Measurements from ENCODE around the gene ZNF574.
A peak's percentile ranks its signal among the peaks of the same experiment; 100 is the strongest.

ZNF574 gene

DNA sequence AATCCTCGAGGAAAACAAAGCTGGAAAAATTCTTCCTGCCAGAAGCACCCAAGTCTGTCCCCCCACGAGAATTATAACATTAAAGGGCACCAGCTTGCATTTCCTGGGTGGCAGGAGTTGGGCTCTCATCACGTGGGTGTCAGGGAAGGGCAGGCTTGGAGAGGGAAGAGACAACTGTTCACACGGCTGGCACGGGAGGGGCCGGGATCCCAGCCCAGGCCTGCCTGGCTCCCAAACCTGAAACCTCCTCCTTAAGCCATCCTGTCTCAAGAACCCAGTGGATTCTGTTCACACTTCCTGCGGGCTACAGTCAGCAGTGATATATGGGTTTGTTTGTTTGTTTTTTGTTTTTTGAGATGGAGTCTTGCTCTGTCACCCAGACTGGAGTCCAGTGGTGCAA is 18.1 kb upstream of the ZNF574 start:
- DNase-seq: no peak

DNA sequence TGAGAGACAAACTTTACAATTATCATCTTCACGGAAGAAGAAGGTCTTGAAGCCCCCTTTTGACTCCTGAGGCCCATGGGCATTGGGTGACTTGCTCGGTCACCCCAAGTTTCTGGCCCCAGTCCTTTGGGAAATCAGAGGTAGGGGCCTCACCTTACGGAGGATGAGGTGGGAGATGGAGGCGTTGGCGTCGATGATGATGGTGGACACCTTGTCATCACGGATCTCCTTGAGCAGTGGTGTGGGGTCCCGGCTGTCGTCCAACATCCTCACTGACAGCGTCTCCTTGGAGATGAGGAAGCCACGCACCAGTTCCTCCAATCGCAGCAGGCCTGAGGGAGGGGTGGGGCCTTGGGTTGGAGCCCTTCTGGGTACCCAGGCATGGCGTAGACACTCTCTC is 16.8 kb upstream of the ZNF574 start:
- no peak for DNase-seq

DNA sequence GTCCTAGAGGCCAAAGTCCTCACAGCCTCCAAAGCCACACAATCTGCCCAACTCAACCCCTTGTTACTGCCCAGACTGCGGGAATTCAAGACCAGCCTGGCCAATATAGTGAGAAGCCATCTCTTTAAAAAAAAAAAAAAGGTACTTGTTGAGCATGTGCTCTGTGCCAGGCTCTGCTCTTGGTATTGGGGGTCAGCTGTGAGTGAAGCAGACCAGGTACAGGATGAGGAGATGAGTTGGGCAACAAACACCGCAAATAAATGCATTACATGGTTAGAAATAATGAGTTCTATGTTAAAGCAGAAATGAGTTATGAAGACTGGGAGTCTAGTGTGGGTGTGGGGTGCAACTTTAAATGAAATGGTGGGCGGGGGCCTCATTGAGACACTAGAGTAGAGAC is 15.8 kb upstream of the ZNF574 start:
- DNase-seq: no peak

DNA sequence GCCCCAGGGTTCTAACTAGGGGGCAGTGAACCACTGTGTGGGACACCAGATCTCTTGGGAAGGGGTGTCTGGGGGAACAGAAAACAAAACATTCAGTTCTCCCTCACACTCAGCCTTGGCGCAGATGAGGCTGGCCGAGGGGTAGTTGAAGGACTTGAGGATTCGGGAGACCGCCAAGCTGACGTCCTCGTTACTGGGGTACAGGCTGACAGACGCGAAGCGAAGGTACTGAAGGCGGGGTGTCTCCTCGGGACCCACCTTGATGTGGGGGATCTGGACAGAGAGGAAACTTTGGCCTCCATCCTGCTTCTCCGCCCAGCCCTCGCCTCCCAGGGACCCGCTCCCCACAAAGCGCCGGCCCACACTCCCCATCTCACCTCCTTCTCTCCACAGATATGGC is 13.6 kb upstream of the ZNF574 start:
- no peak for DNase-seq

DNA sequence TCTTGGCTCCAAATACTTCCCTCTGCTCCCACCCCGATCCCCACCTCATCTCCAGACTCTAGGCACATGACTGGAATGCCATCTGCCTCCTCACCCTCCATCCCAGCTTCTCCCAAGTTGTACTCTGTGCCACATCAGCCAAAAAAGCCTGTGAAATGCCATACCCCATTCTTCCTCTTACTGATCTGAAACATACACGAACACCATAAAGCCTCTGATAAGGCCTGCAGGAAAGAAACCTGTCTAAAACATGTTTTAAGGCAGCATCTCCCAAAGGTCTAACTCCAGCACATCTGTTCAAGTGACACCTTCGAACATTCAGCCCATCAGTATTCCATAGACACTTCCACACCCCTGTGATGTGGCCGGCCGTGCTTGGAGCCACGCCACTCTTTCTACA is 11.5 kb upstream of the ZNF574 start:
- DNase-seq: no peak

DNA sequence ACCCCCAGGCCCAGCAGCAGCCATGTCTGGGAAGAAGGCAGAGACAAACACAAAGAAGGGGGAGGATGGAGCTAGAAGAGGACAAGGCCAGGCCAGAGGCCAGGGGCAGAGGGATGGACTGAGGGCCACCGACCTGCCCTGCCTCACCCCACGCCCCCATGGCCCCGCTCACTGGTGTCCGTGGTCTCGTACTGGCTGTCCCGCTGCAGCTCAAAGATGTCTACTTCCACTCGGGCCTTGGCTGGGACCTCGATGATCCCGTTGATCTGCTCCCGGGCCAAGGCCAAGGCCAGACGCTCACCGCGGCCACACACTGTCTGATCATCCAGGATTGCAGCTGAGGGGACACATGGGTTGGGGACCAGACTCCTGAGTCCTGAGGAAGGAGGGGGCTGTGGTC is 10.9 kb upstream of the ZNF574 start:
- DNase-seq: no peak

DNA sequence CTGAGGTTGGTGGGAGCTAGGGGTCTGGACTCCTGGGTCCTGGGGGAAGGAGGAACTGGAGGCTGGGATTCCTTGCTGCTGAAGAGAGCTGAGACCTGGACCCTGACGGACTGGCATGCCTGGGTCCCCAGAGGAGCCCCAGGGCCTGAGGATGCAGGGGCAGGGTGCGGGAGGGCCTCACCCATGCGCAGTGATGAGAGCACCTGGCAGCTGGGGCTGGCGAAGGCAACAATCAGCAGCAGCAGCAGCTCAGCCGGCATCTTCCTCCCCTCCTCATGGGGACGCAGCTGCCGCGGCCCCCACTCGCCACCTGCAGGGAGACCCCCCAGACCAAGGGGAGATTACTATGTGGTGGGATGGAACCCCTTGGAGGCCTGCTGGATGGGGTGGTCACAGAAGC is 10.5 kb upstream of the ZNF574 start:
- no peak for DNase-seq

DNA sequence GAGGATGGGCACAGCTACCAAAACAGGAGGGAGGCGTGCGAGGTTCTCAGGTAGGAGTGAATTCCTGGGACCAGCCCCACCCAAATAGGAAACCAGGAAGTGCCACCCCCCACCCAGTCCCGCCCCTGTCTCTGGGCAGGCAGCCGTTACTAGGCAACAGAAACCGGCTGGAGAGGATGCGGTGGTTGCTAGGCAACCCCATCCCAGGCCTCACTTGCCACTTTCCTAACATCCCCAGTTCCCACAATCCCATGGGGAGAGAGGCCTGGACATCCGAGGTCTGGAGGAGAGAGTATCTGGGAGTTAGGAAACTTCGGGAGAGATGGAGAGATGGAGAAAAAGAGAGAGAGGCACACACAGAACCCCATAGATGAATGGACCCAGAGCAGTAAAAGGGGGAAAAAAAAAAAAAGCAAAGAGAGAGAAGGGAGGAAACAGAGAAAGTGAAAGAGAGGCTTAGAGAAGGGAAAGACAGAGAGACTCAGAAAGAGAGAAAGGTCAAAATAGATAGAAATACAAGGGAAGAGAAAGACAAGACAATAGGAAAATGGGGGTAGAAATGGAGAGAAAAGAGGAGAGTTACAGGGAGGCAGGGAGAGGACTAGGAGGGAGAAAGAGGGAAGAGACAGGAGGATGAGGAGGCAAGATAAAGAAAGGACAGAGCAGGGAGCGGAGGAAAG is 9.8 kb upstream of the ZNF574 start:
- no peak for DNase-seq

DNA sequence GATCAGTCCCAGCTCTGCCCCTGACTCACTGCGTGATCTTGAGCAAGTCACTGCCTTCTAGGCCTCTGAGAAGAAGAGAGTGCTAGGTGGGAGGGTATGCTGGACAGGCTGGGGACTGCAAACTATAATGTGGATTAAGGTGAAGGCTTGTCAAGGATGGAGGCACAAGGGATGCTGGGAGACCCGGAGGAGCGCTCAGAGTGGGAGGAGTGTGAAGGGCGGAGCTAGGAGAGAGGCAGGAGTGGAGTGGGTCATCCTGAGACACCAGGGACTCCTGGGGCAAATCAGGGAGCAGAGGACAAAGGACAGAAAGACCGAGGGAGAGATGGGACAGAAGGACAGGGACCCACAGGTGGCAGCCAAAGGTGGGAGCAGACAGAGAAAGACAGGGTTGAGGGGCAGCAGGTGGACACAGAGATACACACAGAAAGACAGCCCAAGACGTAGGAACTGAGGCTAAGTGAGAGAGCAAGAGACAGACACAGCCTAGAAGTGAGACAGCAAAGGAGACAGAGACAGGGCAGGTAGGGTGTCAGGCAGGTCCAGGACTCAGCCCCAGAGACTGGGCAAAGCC is 8.6 kb upstream of the ZNF574 start:
- DNase-seq: no peak

DNA sequence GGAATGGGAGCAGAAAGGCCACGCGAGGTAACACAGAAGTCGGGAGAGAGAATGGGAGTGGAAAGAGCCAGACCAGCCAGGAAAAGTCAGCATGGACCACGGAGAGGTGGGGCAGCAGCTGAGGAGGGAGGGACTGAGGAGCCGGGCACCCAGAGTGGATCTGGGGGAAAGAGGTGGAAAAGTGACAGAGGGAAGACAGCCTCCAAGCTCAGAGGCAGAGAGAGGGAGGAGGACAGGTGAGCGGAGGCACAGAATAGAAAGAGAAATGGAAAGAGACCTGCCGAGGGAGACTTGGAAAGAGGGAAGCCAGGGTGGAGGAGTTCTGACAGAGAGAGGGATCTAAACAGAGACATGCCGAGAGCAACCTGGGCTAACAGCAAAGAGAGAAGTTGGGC is 7.6 kb upstream of the ZNF574 start:
- DNase-seq: no peak

DNA sequence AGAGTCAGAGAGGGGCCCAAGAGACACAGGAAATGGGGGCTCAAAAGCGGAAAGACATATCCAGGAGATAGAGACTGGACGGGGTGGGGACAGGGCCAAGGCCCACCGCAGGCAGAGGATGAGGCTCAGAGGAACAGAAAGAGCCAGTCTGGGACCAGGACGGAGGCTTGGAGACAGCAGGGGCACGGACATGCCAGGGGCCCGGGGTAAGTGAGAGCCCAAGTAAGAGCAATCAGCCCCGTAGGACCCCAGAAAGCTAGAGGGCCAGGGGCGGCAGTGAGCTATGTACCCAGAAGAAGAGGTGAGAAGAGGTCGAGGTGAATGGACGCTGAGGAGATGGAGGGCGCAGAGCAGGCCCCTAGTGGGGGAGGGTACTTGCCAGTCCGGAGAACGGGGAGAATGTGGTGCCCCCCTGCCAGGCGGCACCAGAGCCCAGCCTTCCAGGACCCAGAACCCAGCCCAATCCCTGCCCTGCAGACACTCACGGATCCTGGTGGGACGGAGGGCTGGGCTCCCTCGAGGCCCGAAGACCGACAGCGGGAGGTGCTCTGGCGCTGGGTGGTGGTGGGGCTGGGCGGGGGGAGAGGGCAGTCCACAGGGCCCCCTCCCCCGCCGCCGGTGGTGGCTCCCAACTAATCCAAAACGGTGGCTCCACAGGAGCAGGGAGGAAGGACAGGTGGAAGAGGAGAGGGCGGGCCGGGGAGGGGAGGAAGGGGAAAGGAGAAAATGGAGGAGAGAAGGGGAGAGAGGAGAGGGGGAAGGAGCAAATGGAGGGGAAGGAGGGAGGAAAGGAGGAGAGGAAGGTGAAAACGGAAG is 7.0 kb upstream of the ZNF574 start:
- no peak for DNase-seq

DNA sequence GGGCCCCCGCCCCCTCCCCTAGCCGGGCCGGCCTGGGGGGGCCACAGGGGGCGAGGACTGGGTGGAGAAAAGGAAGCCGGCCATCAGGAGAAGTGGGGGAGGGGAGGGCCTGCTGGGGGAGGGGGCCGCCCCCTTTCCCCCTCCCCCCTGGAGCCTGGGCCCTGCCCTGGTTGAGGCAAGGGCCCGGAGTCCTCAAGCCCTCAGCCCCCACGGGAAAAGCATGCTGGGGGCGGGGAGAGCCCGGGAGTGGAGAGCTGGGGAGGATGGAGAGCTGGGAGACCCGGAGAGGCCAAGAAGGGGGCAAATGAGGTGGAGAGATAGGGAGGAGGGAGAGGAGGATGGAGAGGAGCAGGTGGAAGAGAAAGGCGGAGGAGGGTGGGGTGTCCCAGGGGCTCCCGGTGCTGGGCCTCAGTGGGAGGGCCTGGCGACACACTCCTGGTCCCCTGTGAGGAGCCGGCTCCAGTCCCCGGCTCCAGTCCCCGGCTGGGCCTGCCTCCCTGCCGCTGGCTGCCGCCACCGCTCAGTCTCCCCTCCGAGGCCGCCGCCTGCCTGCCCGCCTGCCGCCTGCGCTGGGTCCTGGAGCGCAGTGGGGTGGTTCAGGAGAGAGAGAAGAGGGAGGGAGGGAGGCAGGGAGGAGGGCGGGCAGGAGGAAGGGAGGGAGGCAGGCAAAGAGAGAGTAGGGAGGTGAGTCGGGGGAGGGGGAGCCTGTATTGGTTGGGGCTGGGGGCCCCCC is 6.2 kb upstream of the ZNF574 start, which contains the start of gene GRIK5:
Gene GRIK5, minus strand, starts transcription at position 588 of the 733 bp plus-strand sequence. CDS start 4,436 bp downstream, outside the sequence.
- DNase-seq: no peak

DNA sequence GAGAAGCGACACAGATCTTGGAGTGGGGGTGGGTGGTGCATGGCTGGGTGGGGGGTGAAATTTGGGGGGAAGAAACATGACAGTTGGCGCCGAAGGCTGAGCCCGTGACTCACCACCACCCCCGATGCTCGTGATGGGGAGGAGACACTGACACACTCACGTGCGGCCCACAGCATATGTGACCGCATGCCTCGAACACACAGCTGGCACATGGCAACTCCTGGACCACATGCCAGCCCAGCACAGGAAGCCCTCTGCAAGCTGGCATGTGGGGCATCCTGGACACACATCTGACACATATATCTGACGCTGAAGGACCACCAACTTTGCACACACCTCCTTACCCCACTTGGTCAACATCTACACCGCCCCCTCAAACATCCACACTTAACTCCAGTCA is 4.7 kb upstream of the ZNF574 start:
- DNase-seq: no peak

DNA sequence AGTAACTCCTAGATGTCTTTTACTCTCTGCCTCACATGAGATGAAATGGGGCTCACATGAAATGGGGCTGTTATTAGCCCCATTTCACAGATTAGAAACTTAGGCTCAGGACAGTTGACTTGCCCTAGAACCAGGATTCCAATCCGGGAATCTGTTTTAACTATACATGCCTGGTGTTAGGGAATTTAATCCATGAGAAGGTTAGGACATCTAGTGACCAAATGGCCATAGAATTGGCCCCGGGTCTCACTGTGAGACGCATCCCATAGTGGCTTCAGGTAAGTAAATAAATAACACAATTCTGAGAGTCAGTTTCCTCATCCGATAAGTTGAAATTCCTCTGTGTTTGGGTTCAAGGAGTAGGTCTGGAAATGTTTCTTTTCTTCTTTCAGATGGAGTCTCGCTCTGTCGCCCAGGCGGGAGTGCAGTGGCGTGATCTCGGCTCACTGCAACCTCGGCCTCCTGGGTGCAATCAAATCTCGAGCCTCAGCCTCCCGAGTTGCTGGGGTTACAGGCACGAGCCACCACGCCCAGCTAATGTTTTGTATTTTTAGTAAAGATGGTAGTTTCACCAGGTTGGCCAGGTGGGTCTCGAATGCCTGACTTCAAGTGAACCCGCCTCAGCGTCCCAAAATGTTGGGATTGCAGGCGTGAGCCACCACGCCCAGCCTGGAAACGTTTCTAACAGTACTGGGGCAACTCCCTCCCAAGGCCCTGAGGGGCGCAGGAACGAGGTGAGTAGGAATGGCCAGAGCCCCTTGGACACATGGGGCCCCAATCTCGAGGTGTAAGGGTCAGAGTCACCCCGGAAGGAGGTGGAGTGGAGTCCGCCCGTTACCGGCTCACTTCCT is 1.2 kb upstream of the ZNF574 start:
- DNase-seq: peak; percentile 67

DNA sequence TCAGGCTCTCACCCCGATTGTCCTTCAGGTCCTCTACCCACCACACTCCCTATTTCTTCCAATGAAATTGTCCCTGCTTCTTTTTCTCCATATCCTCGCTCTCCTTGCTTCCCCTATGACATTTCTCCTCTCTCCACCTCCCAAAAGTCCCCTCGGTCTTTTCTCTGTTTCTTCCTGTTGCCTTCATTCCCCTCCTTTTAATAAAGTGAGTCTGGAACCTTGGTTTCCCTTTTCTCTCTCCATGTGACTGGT is 676 bp upstream of the ZNF574 start:
- DNase-seq: no peak

DNA sequence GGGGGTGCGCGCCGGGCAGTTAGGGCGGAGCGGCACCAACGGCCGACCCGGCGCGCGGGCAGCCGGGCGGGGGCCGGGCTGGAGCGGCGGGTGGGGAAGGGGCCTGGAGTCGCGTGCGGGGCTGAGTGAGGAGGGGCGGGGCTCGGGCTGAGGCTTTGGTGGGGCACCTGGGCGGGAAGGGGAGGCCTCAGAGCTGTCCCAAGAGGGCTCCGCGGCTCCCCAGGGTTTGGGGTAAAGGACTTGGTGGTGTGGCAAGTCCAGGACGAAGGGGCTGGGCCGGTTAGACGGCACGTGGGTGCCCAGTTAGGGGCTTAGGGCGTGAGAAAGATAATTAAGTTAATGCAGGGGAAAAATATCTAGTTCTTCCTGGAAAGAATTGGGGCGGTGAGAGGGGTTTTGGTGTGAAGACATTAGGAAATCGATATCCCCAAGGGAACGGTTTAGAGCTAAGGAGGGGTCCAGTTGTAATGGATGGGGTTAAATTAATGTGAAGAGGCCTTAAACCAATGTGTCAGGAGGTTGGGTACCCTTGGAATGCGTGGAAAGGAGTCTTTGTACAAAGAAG is 496 bp downstream of the ZNF574 start:
- DNase-seq: peak; percentile 74

DNA sequence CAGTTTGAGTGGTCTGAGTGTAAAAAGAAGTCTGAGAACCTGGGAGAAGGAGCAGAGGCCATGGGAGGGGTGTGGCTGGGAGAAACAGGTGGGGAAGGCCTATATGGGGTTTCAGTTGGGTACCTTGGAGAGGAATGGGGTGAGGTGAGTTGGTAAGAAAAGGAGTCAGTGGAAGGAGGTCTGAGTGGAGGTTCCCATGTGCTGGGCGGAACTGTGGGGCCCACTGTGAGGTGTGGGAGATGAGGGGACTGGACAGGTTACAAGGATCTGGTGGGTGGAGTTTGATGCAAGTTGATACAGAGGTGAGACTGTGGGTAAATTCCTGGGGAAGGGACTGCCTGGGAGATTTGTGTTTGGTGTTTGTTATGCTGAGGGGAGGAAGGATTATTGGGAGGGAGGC is 2.1 kb downstream of the ZNF574 start:
- DNase-seq: no peak

DNA sequence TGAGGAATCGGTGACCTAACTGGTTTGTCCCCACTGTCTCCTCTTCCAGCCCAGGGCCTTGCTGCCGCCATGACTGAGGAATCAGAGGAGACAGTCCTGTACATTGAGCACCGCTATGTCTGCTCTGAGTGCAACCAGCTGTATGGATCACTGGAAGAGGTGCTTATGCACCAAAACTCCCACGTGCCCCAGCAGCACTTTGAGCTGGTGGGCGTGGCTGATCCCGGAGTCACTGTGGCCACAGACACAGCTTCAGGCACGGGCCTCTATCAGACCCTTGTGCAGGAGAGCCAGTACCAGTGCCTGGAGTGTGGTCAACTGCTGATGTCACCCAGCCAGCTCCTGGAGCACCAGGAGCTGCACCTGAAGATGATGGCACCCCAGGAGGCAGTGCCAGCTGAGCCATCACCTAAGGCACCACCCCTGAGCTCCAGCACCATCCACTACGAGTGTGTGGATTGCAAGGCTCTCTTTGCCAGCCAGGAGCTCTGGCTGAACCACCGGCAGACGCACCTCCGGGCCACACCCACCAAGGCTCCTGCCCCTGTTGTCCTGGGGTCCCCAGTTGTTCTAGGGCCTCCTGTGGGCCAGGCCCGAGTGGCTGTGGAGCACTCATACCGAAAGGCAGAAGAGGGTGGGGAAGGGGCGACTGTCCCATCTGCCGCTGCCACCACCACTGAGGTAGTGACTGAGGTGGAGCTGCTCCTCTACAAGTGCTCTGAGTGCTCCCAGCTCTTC is 2.7 kb downstream of the ZNF574 start:
- DNase-seq: no peak

DNA sequence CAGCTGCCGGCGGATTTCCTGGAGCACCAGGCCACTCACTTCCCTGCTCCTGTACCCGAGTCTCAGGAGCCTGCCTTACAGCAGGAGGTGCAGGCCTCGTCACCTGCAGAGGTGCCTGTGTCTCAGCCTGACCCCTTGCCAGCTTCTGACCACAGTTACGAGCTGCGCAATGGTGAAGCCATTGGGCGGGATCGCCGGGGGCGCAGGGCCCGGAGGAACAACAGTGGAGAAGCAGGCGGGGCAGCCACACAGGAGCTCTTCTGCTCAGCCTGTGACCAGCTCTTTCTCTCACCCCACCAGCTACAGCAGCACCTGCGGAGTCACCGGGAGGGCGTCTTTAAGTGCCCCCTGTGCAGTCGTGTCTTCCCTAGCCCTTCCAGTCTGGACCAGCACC is 3.3 kb downstream of the ZNF574 start:
- no peak for DNase-seq

DNA sequence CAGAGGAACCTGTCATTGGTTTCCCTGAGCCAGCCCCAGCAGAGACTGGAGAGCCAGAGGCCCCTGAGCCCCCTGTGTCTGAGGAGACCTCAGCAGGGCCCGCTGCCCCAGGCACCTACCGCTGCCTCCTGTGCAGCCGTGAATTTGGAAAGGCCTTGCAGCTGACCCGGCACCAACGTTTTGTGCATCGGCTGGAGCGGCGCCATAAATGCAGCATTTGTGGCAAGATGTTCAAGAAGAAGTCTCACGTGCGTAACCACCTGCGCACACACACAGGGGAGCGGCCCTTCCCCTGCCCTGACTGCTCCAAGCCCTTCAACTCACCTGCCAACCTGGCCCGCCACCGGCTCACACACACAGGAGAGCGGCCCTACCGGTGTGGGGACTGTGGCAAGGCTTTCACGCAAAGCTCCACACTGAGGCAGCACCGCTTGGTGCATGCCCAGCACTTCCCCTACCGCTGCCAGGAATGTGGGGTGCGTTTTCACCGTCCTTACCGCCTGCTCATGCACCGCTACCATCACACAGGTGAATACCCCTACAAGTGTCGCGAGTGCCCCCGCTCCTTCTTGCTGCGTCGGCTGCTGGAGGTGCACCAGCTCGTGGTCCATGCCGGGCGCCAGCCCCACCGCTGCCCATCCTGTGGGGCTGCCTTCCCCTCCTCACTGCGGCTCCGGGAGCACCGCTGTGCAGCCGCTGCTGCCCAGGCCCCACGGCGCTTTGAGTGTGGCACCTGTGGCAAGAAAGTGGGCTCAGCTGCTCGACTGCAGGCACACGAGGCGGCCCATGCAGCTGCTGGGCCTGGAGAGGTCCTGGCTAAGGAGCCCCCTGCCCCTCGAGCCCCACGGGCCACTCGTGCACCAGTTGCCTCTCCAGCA is 4.2 kb downstream of the ZNF574 start:
- DNase-seq: no peak
